Keratinocyte (primary cell): ENCODE results near the gene PSMB9. TPM values are rescaled to one million over a fixed set of nuclear protein-coding genes. Genes with fewer than 3 reads are reported as not detected.

Experiments used
- DNase-seq: peaks from one replicate; pipeline ENCODE4 v3.0.0-alpha.2; 2011; ENCODE audit warnings: low read depth, missing footprints, low spot score
- FAIRE-seq: peaks from 2 replicates; lab custom pipeline; 2011; peaks lifted over from hg19 to GRCh38; lab: Jason Lieb, UNC
- H2AFZ ChIP-seq: 2 replicates; pipeline ENCODE4 v1.6.0; 2012; ENCODE audit warnings: low read length, control low read depth, inconsistent platforms; ENCODE audit not compliant: control insufficient read depth
- H3K27ac ChIP-seq: 2 replicates; pipeline ENCODE4 v1.5.1; 2011; ENCODE audit warnings: low read length; ENCODE audit not compliant: control insufficient read depth, insufficient read depth
- H3K27me3 ChIP-seq: 3 replicates; pipeline ENCODE4 v1.6.0; 2011; ENCODE audit warnings: low read length; ENCODE audit not compliant: control insufficient read depth, insufficient read depth; ENCODE audit errors: extremely low read depth
- H3K36me3 ChIP-seq, 2 experiments: 2 replicates in 1 of 2; 3 replicates in 1 of 2; pipeline ENCODE4 v1.5.1; 2011; ENCODE audit warnings: low read length in 2 of 2, mild to moderate bottlenecking in 1 of 2; ENCODE audit not compliant: control insufficient read depth in 2 of 2, insufficient read depth in 2 of 2; ENCODE audit errors: extremely low read depth in 1 of 2
- H3K4me1 ChIP-seq: 3 replicates; pipeline ENCODE4 v1.5.1; 2011; ENCODE audit warnings: low read length; ENCODE audit not compliant: control insufficient read depth, insufficient read depth; ENCODE audit errors: extremely low read depth
- H3K4me2 ChIP-seq: 3 replicates; pipeline ENCODE4 v1.6.0; 2011; ENCODE audit warnings: low read depth, low read length; ENCODE audit not compliant: control insufficient read depth, insufficient read depth; ENCODE audit errors: extremely low read depth
- H3K4me3 ChIP-seq, 3 experiments: fragments of 200-600 bp in 1 of 3; sonication (generic) in 1 of 3; 2 replicates in 2 of 3; 3 replicates in 1 of 3; pipeline ENCODE4 v1.5.1; 2011 to 2016; ENCODE audit warnings: low read length in 3 of 3, mild to moderate bottlenecking in 3 of 3, control low read depth in 2 of 3, inconsistent platforms in 1 of 3, low read depth in 1 of 3, mixed read lengths in 1 of 3, mixed run types in 1 of 3, moderate library complexity in 1 of 3; ENCODE audit not compliant: control insufficient read depth in 2 of 3, insufficient read depth in 2 of 3; ENCODE audit errors: extremely low read depth in 1 of 3
- H3K79me2 ChIP-seq: 2 replicates; pipeline ENCODE4 v1.6.0; 2012; ENCODE audit warnings: low read length; ENCODE audit not compliant: control insufficient read depth, insufficient read depth
- H3K9ac ChIP-seq: 3 replicates; pipeline ENCODE4 v1.6.0; 2011; ENCODE audit warnings: low read length; ENCODE audit not compliant: control insufficient read depth, insufficient read depth; ENCODE audit errors: extremely low read depth
- H3K9me1 ChIP-seq: 3 replicates; pipeline ENCODE4 v1.6.0; 2011; ENCODE audit warnings: low read length; ENCODE audit not compliant: control insufficient read depth, insufficient read depth; ENCODE audit errors: extremely low read depth
- H3K9me3 ChIP-seq: 2 replicates; pipeline ENCODE4 v1.5.1; 2012; ENCODE audit warnings: low read depth, low read length; ENCODE audit not compliant: control insufficient read depth
- H4K20me1 ChIP-seq: 3 replicates; pipeline ENCODE4 v1.6.0; 2011; ENCODE audit warnings: low read length; ENCODE audit not compliant: control insufficient read depth, insufficient read depth; ENCODE audit errors: extremely low read depth
- EZH2 ChIP-seq: IDR thresholded peaks from one replicate; pipeline ENCODE4 v1.6.1; 2012; ENCODE audit warnings: inconsistent platforms, mild to moderate bottlenecking, low read length, moderate library complexity
- dilution Hi-C: fragments of 300-500 bp; cut with MboI; formaldehyde crosslinking; loops from one replicate; pipeline ENCODE4 v1.7.0; 2020; ENCODE audit warnings: low sequenced_read_pairs; ENCODE audit not compliant: extremely low pct_ligation_motif_present
- polyA plus RNA-seq, 5 experiments: library from polyadenylated mRNA; depleted of rRNA in 3 of 5; stranded (reverse) in 3 of 5; stranded (forward) in 1 of 5; unstranded in 1 of 5; fragments of >200 nt; gene quantifications; 1 replicate in 1 of 5; 2 replicates in 3 of 5; 3 replicates in 1 of 5; pipeline versions ENCODE4 v1.2.1 to v1.2.3, GENCODE V29; 2011 to 2012; ENCODE audit warnings: missing spikeins in 2 of 5, low read depth in 1 of 5, low replicate concordance in 1 of 5
- TF ChIP-seq, protein P1 (sequence below), 3 experiments: IDR thresholded peaks in 1 of 3; conservative IDR thresholded peaks in 1 of 3; optimal IDR thresholded peaks in 1 of 3; 2 replicates in 2 of 3; 3 replicates in 1 of 3; pipeline versions ENCODE3 to v1.5.1; 2011; ENCODE audit warnings: low read length in 3 of 3, mild to moderate bottlenecking in 3 of 3, moderate library complexity in 2 of 3, control low read depth in 1 of 3, inconsistent platforms in 1 of 3; ENCODE audit not compliant: insufficient read depth in 2 of 3; ENCODE audit errors: extremely low read depth in 1 of 3

PSMB9 gene
- polyA plus RNA-seq, 1 donor (not counting 4 experiments of a cell fraction or from before 2014, with no cell fraction given), result 25.4 TPM

DNA sequence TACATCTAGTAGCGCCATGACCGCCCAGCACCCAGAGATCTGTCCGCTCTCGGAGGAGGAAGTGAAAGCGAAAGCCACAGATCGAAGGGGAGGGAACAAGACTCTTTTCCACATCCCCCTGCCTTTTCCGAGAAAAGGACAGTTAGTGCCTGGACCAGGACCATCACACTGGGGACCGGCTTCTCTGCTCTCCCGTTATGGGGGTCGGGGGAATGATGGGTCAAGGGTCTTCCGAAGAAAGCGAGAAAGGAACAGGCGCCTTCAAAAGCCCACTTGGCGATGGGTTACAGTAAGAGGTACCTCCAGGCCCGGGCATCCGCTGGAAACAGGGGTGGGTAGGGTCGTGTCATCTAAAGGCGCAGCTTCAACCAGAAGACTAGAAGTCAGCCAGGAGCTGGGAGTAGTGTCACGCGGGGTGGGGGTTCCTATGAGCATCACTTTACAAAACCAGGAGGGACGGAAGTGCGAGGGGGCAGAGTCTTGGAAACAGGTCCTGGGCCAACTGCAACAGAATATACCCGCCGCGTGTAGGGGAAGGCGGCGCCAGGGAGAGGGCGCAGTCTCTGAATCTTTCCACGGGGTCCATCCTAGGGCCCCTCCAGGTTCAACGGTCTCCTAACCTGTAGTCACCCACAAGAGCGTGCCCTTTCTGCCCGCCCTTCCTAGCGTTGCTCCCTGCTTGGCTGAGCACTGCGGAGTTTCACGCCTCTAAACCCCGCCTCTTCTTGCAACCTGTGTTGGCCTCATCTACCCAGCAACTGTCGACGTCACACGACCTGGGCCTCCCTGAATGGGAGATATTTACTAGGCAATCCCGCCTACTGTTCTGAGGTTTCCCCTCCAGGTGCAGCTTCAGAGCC is 9.8 kb upstream of the PSMB9 start, which contains the start of gene PSMB8:
PSMB8 (minus strand) TSS at position 69 of the 860 bp plus-strand sequence; CDS start at position 18, 51 bp downstream.
- dilution Hi-C loops, result no loop called here
- Histone ChIP-seq H3K79me2 (peaks cover 3% of the 10 kb centered on the region), H3K27me3 (no peaks in the 10 kb centered on the region), H3K36me3 (peaks cover 20 to 30% of the 10 kb centered on the region in 2 experiments), H3K9ac (peak within 1 kb of the TSS; percentile 89), H3K4me3 (peak within 1 kb of the TSS; percentile 47 to 95 (median 87)), H3K9me1 (no peaks in the 10 kb centered on the region), H4K20me1 (no peaks in the 10 kb centered on the region), H3K4me1 (peaks cover 18% of the 10 kb centered on the region), H3K4me2 (peak within 1 kb of the TSS; percentile 89), H2AFZ (peak within 1 kb of the TSS; percentile 94), H3K9me3 (no peaks in the 10 kb centered on the region), H3K27ac (peak within 1 kb of the TSS; percentile 91)
- TF ChIP-seq, protein P1, sequence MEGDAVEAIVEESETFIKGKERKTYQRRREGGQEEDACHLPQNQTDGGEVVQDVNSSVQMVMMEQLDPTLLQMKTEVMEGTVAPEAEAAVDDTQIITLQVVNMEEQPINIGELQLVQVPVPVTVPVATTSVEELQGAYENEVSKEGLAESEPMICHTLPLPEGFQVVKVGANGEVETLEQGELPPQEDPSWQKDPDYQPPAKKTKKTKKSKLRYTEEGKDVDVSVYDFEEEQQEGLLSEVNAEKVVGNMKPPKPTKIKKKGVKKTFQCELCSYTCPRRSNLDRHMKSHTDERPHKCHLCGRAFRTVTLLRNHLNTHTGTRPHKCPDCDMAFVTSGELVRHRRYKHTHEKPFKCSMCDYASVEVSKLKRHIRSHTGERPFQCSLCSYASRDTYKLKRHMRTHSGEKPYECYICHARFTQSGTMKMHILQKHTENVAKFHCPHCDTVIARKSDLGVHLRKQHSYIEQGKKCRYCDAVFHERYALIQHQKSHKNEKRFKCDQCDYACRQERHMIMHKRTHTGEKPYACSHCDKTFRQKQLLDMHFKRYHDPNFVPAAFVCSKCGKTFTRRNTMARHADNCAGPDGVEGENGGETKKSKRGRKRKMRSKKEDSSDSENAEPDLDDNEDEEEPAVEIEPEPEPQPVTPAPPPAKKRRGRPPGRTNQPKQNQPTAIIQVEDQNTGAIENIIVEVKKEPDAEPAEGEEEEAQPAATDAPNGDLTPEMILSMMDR (optimal IDR thresholded peaks at IDR 0.05 in 1 of 3, IDR thresholded peaks at IDR 0.05 in 1 of 3, conservative IDR thresholded peaks at IDR 0.05 in 1 of 3; ENCODE audit: extremely low read depth in 1 of 3, insufficient read depth in 2 of 3, low read length in 3 of 3), result no peak
- no peak for TF ChIP-seq EZH2
- peak; percentile 91 for DNase-seq
- FAIRE-seq, result peak; percentile 93

DNA sequence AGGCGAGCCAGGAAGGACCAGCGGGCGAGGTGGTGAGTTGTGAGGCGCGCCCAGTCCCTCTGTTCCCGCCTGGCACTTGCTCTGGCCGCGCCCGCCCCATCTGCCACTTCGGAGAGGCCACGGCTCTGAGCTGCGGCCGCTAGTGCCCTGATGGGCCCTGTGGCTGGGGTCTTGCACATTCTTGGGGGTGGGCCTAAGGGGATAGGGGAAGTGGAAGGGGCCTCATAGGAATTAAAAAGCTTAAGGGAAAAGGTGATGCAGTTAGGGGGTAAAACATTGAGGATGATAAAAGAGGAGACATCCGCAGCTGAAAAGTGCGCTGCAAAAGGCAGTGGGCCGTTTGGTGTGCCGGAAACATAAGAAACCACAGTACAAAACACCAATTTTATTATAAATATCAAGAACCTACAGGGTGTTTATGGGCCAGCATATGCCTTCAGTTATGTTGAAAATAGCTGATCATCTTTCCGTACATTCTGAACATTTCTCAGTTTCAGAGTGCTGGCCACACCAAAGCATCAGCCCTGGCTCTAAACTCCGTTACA is 9.1 kb upstream of the PSMB9 start:
- Histone ChIP-seq H3K9me1 (no peaks in the 10 kb centered on the region), H3K9me3 (no peaks in the 10 kb centered on the region), H3K79me2 (peaks cover 3% of the 10 kb centered on the region), H3K9ac (no peak overlapping the region), H3K36me3 (peaks cover 22 to 31% of the 10 kb centered on the region in 2 experiments), H3K27me3 (no peaks in the 10 kb centered on the region), H3K27ac (peak overlapping the region; percentile 24), H4K20me1 (no peaks in the 10 kb centered on the region), H3K4me2 (peak overlapping the region; percentile 89), H2AFZ (no peak overlapping the region), H3K4me1 (peaks cover 18% of the 10 kb centered on the region), H3K4me3 (peak overlapping the region in 2 of 3 experiments; percentile 23 to 95)
- dilution Hi-C loops, result no loop called here
- FAIRE-seq (no peak), DNase-seq (no peak)
- TF ChIP-seq, protein P1 (optimal IDR thresholded peaks at IDR 0.05 in 1 of 3, IDR thresholded peaks at IDR 0.05 in 1 of 3, conservative IDR thresholded peaks at IDR 0.05 in 1 of 3; ENCODE audit: extremely low read depth in 1 of 3, insufficient read depth in 2 of 3, low read length in 3 of 3), result no peak
- no peak for TF ChIP-seq EZH2
